Ovary (tissue), 9 donors: ENCODE results near the gene MAJIN. TPM values are rescaled to one million over a fixed set of nuclear protein-coding genes. Genes with fewer than 3 reads are reported as not detected.
A peak's percentile ranks its signal among the peaks of the same experiment; 100 is the strongest.

Experiments
- DNase-seq, 5 donors: peaks; one replicate each; pipeline ENCODE4 v3.0.0-alpha.2; 2019 to 2020
- H3K27ac ChIP-seq, 2 donors: fragments of 200-600 bp; one replicate each; pipeline versions ENCODE4 v1.5.1 to v1.8.0; 2019 to 2022
- H3K27me3 ChIP-seq: fragments of 200-600 bp; one replicate; pipeline ENCODE4 v1.8.0; 2022
- H3K36me3 ChIP-seq: fragments of 200-600 bp; sonication (generic); one replicate; pipeline ENCODE4 v1.5.1; 2019
- H3K4me1 ChIP-seq: one replicate; pipeline ENCODE4 v1.8.1; 2013; ENCODE audit warnings: mild to moderate bottlenecking, moderate library complexity; ENCODE audit not compliant: insufficient read depth
- H3K4me3 ChIP-seq: fragments of 200-600 bp; sonication (generic); one replicate; pipeline ENCODE4 v1.5.1; 2017
- H3K9me3 ChIP-seq, 2 donors: fragments of 200-600 bp in 1 of 2; sonication (generic) in 1 of 2; one replicate each; pipeline versions ENCODE4 v1.5.1 to v1.8.1; 2013 to 2019; ENCODE audit warnings: mild to moderate bottlenecking in 1 of 2, moderate library complexity in 1 of 2
- CTCF ChIP-seq, 3 donors: fragments of 450-650 bp in 2 of 3; fragments of 200-600 bp in 1 of 3; IDR thresholded peaks; one replicate each; pipeline versions ENCODE4 v1.5.1 to v1.8.0; 2016 to 2022; ENCODE audit warnings: antibody characterized with exemption in 3 of 3, mild to moderate bottlenecking in 1 of 3
- EP300 ChIP-seq: sonication (generic); formaldehyde crosslinking; IDR thresholded peaks from one replicate; pipeline ENCODE4 v1.6.1; 2017; ENCODE audit warnings: antibody characterized with exemption
- POLR2A ChIP-seq: fragments of 450-650 bp; IDR thresholded peaks from one replicate; pipeline ENCODE4 v1.6.1; 2017; ENCODE audit warnings: antibody characterized with exemption, mild to moderate bottlenecking, moderate library complexity
- WGBS, 3 donors: extraction: QIAGEN DNeasy Blood & Tissue Kit in 1 of 3; methylation state at CpG; one replicate each; pipeline versions ENCODE4 v1.1.5 to v1.1.7; 2013 to 2017; 5-methylcytosine and 5-hydroxymethylcytosine counted together
- intact Hi-C, 4 donors: fragments of 100-400 bp; cut with DNase I; formaldehyde crosslinking; loops; one replicate each; pipeline versions ENCODE4 v1.11.0 to v1.15.1; 2022 to 2023
- polyA plus RNA-seq, 2 donors: library from polyadenylated mRNA; stranded (reverse); fragments of 200-250 nt in 1 of 2; fragments of 350-450 nt in 1 of 2; fragmentation: Illumina TruSeq in 1 of 2; extraction: RNeasy Lipid Tissue Mini Kit (QIAGEN cat#74804) in 1 of 2; gene quantifications; one replicate each; pipeline ENCODE4 v1.2.3, GENCODE V29; 2013 to 2014
- total RNA-seq, 7 donors: library from RNA; depleted of rRNA in 2 of 7; stranded (reverse); fragments of >200 nt in 2 of 7; fragmentation: NEBNext Ultra II Directional in 3 of 7; extraction: Animal tissue kit (Norgen Biotek cat#: 25700) in 3 of 7; gene quantifications; one replicate each; pipeline versions ENCODE4 v1.1.0 to v1.2.4, GENCODE V29; 2016 to 2023
- donor health status: DM: no; HTN: no; CAD: no; lungs with moderate emphysema.
- donor health status: DM: no; HTN: no; CAD: no.
- donor health status: Bipolar disorder and iron deficiency.
- donor health status: DM: yes; HTN: yes; CAD: no.
- donor health status: DM: no; HTN: no; CAD: no.
- donor health status: DM: yes; HTN: yes; CAD: no.

MAJIN gene
- total and polyA plus RNA-seq, 9 donors: 0.46 TPM; not detected in 8

DNA sequence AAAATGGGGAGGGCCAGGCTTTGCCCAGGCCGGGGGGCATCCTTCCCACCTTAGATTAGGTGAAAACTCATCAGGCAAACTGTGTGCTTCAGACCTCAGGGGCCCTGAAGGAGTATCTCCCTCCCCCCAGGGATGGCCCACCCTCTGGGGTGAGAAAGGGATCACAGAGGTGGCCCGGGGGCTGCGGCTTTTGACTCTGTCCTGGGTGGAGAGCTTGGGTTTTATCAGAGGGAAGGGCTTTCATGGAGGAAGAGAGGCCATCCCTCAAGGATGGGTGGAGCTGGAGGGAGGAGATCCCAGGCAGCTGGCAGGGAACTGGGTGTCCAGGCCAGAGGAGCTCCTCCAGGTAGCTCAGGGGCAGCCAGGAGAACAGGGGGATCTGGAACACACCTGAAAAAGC is 50.5 kb downstream of the MAJIN start:
- Histone ChIP-seq H3K4me3 (no peak overlapping the region), H3K4me1 (no peaks in the 10 kb centered on the region), H3K9me3 (no peaks in the 10 kb centered on the region), H3K27me3 (no peaks in the 10 kb centered on the region), H3K36me3 (no peaks in the 10 kb centered on the region), H3K27ac (no peak overlapping the region)
- intact Hi-C loops: no loop called here
- TF ChIP-seq POLR2A: no peak
- no peak for TF ChIP-seq CTCF (IDR thresholded peaks at IDR 0.05)
- TF ChIP-seq EP300: no peak
- 46 to 68% (median 67%) methylated on average over 2 to 3 of the region's 3 CpGs for WGBS, 3 donors
- peak in 2 of 5 donors; percentile 15 to 28 for DNase-seq

DNA sequence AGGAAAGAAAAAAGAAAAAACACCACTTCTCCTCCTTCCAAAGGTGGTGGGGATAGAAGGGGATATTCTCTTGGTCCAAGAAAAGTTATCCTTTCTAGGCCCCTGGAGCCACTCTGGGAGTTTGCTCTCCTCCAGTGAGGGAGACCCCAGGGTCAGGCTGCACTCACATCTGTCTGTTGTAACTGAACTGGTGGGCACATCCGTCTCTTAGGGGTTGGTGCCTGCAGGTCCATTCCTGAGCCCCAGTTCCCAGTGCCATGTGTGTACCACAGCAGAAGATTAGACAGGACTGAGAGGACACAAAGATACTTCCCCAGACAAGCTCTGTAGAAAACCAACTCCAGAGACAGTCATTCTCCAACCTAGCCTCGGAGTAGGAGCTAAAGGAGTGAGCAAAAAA is 51.8 kb downstream of the MAJIN start:
- DNase-seq: no peak
- Histone ChIP-seq H3K27ac (no peak overlapping the region), H3K9me3 (no peaks in the 10 kb centered on the region), H3K27me3 (no peaks in the 10 kb centered on the region), H3K36me3 (no peaks in the 10 kb centered on the region), H3K4me1 (peaks cover 6% of the 10 kb centered on the region), H3K4me3 (no peak overlapping the region)
- TF ChIP-seq EP300: no peak
- no peak for TF ChIP-seq POLR2A
- no peak for TF ChIP-seq CTCF (IDR thresholded peaks at IDR 0.05)
- WGBS, 3 donors: 67 to 71% (median 69%) methylated on average over 2 of the region's 2 CpGs
- intact Hi-C loops: no loop called here

- intact Hi-C loops: loop anchor here in 1 of 4 donors (10.0 kb wide), 1 partner anchor 195 kb away; the partner anchor contains the start of genes TM7SF2 and ZNHIT2
- Histone ChIP-seq H3K4me1 (peaks cover 6% of the 10 kb centered on the region), H3K9me3 (no peaks in the 10 kb centered on the region), H3K27me3 (no peaks in the 10 kb centered on the region), H3K27ac (no peak overlapping the region), H3K36me3 (no peaks in the 10 kb centered on the region), H3K4me3 (no peak overlapping the region)
- DNase-seq: no peak
- TF ChIP-seq CTCF (IDR thresholded peaks at IDR 0.05): no peak
- TF ChIP-seq EP300: no peak
- TF ChIP-seq POLR2A: no peak
- 81 to 84% (median 83%) methylated on average over 8 of the region's 8 CpGs for WGBS, 3 donors
Measured at GRCh38 chr11:64919627-64920026, 52.3 kb downstream of the MAJIN start.

DNA sequence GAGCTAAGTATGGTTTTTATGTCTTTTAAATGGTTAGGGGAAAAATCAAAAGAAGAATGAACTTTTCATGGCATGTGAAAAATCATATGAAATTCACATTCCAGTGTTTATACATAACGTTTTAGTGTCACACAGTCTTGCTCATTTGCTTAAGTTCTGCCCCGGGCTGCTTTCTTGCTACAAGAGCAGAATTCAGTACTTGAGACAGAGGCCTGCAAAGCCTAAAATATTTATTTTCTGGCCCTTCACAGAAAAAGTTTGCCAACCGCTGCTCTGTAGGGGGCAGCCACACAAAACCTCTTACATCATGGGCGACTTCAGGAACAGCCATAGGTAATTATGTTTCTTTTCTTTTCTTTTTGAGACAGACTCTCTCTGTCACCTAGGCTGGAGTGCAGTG is 53.9 kb downstream of the MAJIN start:
- Histone ChIP-seq H3K36me3 (no peaks in the 10 kb centered on the region), H3K4me3 (peak overlapping the region; percentile 32), H3K27ac (peak overlapping the region in 1 of 2 donors; percentile 62), H3K4me1 (peaks cover 6% of the 10 kb centered on the region), H3K27me3 (no peaks in the 10 kb centered on the region), H3K9me3 (no peaks in the 10 kb centered on the region)
- intact Hi-C loops: loop anchor here in 1 of 4 donors (10.0 kb wide), 1 partner anchor 197 kb away; the partner anchor contains the start of genes TM7SF2 and ZNHIT2
- TF ChIP-seq EP300: no peak
- no peak for TF ChIP-seq POLR2A
- TF ChIP-seq CTCF (IDR thresholded peaks at IDR 0.05): no peak
- 10 to 19% (median 13%) methylated on average over 4 of the region's 4 CpGs for WGBS, 3 donors
- DNase-seq: peak in 1 of 5 donors; percentile 15
